Keratinocyte (primary cell): Measurements from ENCODE around the gene SEC16B. TPM values are rescaled to one million over a fixed set of nuclear protein-coding genes. Genes with fewer than 3 reads are reported as not detected.

Source experiments
- DNase-seq: peaks from one replicate; pipeline ENCODE4 v3.0.0-alpha.2; 2011; ENCODE audit warnings: low read depth, missing footprints, low spot score
- FAIRE-seq: peaks from 2 replicates; lab custom pipeline; 2011; peaks lifted over from hg19 to GRCh38; lab: Jason Lieb, UNC
- H2AFZ ChIP-seq: 2 replicates; pipeline ENCODE4 v1.6.0; 2012; ENCODE audit warnings: low read length, control low read depth, inconsistent platforms; ENCODE audit not compliant: control insufficient read depth
- H3K27ac ChIP-seq: 2 replicates; pipeline ENCODE4 v1.5.1; 2011; ENCODE audit warnings: low read length; ENCODE audit not compliant: control insufficient read depth, insufficient read depth
- H3K27me3 ChIP-seq: 3 replicates; pipeline ENCODE4 v1.6.0; 2011; ENCODE audit warnings: low read length; ENCODE audit not compliant: control insufficient read depth, insufficient read depth; ENCODE audit errors: extremely low read depth
- H3K36me3 ChIP-seq, 2 experiments: 2 replicates in 1 of 2; 3 replicates in 1 of 2; pipeline ENCODE4 v1.5.1; 2011; ENCODE audit warnings: low read length in 2 of 2, mild to moderate bottlenecking in 1 of 2; ENCODE audit not compliant: control insufficient read depth in 2 of 2, insufficient read depth in 2 of 2; ENCODE audit errors: extremely low read depth in 1 of 2
- H3K4me1 ChIP-seq: 3 replicates; pipeline ENCODE4 v1.5.1; 2011; ENCODE audit warnings: low read length; ENCODE audit not compliant: control insufficient read depth, insufficient read depth; ENCODE audit errors: extremely low read depth
- H3K4me2 ChIP-seq: 3 replicates; pipeline ENCODE4 v1.6.0; 2011; ENCODE audit warnings: low read depth, low read length; ENCODE audit not compliant: control insufficient read depth, insufficient read depth; ENCODE audit errors: extremely low read depth
- H3K4me3 ChIP-seq, 3 experiments: fragments of 200-600 bp in 1 of 3; sonication (generic) in 1 of 3; 2 replicates in 2 of 3; 3 replicates in 1 of 3; pipeline ENCODE4 v1.5.1; 2011 to 2016; ENCODE audit warnings: low read length in 3 of 3, mild to moderate bottlenecking in 3 of 3, control low read depth in 2 of 3, inconsistent platforms in 1 of 3, low read depth in 1 of 3, mixed read lengths in 1 of 3, mixed run types in 1 of 3, moderate library complexity in 1 of 3; ENCODE audit not compliant: control insufficient read depth in 2 of 3, insufficient read depth in 2 of 3; ENCODE audit errors: extremely low read depth in 1 of 3
- H3K79me2 ChIP-seq: 2 replicates; pipeline ENCODE4 v1.6.0; 2012; ENCODE audit warnings: low read length; ENCODE audit not compliant: control insufficient read depth, insufficient read depth
- H3K9ac ChIP-seq: 3 replicates; pipeline ENCODE4 v1.6.0; 2011; ENCODE audit warnings: low read length; ENCODE audit not compliant: control insufficient read depth, insufficient read depth; ENCODE audit errors: extremely low read depth
- H3K9me1 ChIP-seq: 3 replicates; pipeline ENCODE4 v1.6.0; 2011; ENCODE audit warnings: low read length; ENCODE audit not compliant: control insufficient read depth, insufficient read depth; ENCODE audit errors: extremely low read depth
- H3K9me3 ChIP-seq: 2 replicates; pipeline ENCODE4 v1.5.1; 2012; ENCODE audit warnings: low read depth, low read length; ENCODE audit not compliant: control insufficient read depth
- H4K20me1 ChIP-seq: 3 replicates; pipeline ENCODE4 v1.6.0; 2011; ENCODE audit warnings: low read length; ENCODE audit not compliant: control insufficient read depth, insufficient read depth; ENCODE audit errors: extremely low read depth
- EZH2 ChIP-seq: IDR thresholded peaks from one replicate; pipeline ENCODE4 v1.6.1; 2012; ENCODE audit warnings: inconsistent platforms, mild to moderate bottlenecking, low read length, moderate library complexity
- dilution Hi-C: fragments of 300-500 bp; cut with MboI; formaldehyde crosslinking; loops from one replicate; pipeline ENCODE4 v1.7.0; 2020; ENCODE audit warnings: low sequenced_read_pairs; ENCODE audit not compliant: extremely low pct_ligation_motif_present
- polyA plus RNA-seq, 5 experiments: library from polyadenylated mRNA; depleted of rRNA in 3 of 5; stranded (reverse) in 3 of 5; stranded (forward) in 1 of 5; unstranded in 1 of 5; fragments of >200 nt; gene quantifications; 1 replicate in 1 of 5; 2 replicates in 3 of 5; 3 replicates in 1 of 5; pipeline versions ENCODE4 v1.2.1 to v1.2.3, GENCODE V29; 2011 to 2012; ENCODE audit warnings: missing spikeins in 2 of 5, low read depth in 1 of 5, low replicate concordance in 1 of 5
- TF ChIP-seq, protein P1 (sequence below), 3 experiments: IDR thresholded peaks in 1 of 3; conservative IDR thresholded peaks in 1 of 3; optimal IDR thresholded peaks in 1 of 3; 2 replicates in 2 of 3; 3 replicates in 1 of 3; pipeline versions ENCODE3 to v1.5.1; 2011; ENCODE audit warnings: low read length in 3 of 3, mild to moderate bottlenecking in 3 of 3, moderate library complexity in 2 of 3, control low read depth in 1 of 3, inconsistent platforms in 1 of 3; ENCODE audit not compliant: insufficient read depth in 2 of 3; ENCODE audit errors: extremely low read depth in 1 of 3

Gene SEC16B
- polyA plus RNA-seq, 1 donor (not counting 4 experiments of a cell fraction or from before 2014, with no cell fraction given), result 1.2 TPM

DNA sequence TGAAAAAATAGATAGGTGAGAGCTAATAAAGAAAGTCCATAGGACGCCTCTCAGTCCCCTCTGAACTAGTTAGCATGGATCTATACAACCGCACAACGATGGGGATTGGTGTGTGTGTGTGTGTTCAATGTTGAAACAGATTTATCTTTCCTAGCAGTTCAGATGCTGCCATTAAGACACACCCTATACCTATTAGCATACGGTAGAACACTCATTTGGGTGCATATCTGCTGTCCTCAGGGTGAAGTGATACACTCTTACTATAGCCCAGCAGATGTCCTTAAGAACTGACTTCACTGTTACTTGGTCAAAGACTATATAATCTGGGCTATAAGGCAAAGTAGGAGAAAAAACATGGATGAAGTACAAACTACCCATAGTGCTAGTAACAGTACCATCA lies 4.6 kb downstream of the SEC16B start:
- Histone ChIP-seq H3K36me3 (no peaks in the 10 kb centered on the region), H3K9me3 (no peaks in the 10 kb centered on the region), H3K4me2 (no peak overlapping the region), H3K27me3 (no peaks in the 10 kb centered on the region), H3K79me2 (no peaks in the 10 kb centered on the region), H3K9ac (no peak overlapping the region), H4K20me1 (no peaks in the 10 kb centered on the region), H3K4me1 (no peaks in the 10 kb centered on the region), H3K9me1 (no peaks in the 10 kb centered on the region), H3K27ac (no peak overlapping the region), H2AFZ (no peak overlapping the region), H3K4me3 (no peak overlapping the region)
- dilution Hi-C loops, result no loop called here
- FAIRE-seq (no peak), DNase-seq (no peak)
- no peak for TF ChIP-seq EZH2

DNA sequence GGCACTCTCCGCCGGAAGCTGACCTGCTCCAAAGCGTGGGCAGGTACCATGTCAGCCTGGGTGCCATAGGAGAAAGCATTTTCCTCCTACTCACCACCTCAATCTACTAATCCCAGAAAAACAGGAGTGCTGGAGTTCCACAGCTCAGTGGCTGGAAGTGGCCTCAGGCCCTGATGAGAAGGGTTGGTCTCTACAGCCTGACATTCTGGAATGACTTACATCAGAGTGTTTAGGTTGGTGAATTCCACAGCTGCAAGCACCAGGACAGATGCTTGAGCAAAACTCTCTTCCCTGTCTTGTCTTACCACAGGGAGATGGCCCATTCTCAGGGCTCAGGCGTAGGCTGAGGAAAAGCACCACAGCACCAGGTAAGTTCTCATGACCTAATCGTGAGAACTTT lies 5.5 kb downstream of the SEC16B start:
- Histone ChIP-seq H3K4me2 (no peak overlapping the region), H3K27ac (no peak overlapping the region), H3K9me1 (no peaks in the 10 kb centered on the region), H3K27me3 (no peaks in the 10 kb centered on the region), H3K36me3 (no peaks in the 10 kb centered on the region), H2AFZ (no peak overlapping the region), H3K79me2 (no peaks in the 10 kb centered on the region), H3K9ac (no peak overlapping the region), H3K4me1 (no peaks in the 10 kb centered on the region), H3K9me3 (no peaks in the 10 kb centered on the region), H4K20me1 (no peaks in the 10 kb centered on the region), H3K4me3 (no peak overlapping the region)
- dilution Hi-C loops, result no loop called here
- FAIRE-seq (no peak), DNase-seq (no peak)
- TF ChIP-seq, protein P1, sequence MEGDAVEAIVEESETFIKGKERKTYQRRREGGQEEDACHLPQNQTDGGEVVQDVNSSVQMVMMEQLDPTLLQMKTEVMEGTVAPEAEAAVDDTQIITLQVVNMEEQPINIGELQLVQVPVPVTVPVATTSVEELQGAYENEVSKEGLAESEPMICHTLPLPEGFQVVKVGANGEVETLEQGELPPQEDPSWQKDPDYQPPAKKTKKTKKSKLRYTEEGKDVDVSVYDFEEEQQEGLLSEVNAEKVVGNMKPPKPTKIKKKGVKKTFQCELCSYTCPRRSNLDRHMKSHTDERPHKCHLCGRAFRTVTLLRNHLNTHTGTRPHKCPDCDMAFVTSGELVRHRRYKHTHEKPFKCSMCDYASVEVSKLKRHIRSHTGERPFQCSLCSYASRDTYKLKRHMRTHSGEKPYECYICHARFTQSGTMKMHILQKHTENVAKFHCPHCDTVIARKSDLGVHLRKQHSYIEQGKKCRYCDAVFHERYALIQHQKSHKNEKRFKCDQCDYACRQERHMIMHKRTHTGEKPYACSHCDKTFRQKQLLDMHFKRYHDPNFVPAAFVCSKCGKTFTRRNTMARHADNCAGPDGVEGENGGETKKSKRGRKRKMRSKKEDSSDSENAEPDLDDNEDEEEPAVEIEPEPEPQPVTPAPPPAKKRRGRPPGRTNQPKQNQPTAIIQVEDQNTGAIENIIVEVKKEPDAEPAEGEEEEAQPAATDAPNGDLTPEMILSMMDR (optimal IDR thresholded peaks at IDR 0.05 in 1 of 3, IDR thresholded peaks at IDR 0.05 in 1 of 3, conservative IDR thresholded peaks at IDR 0.05 in 1 of 3; ENCODE audit: extremely low read depth in 1 of 3, insufficient read depth in 2 of 3, low read length in 3 of 3), result no peak
- TF ChIP-seq EZH2, result no peak

DNA sequence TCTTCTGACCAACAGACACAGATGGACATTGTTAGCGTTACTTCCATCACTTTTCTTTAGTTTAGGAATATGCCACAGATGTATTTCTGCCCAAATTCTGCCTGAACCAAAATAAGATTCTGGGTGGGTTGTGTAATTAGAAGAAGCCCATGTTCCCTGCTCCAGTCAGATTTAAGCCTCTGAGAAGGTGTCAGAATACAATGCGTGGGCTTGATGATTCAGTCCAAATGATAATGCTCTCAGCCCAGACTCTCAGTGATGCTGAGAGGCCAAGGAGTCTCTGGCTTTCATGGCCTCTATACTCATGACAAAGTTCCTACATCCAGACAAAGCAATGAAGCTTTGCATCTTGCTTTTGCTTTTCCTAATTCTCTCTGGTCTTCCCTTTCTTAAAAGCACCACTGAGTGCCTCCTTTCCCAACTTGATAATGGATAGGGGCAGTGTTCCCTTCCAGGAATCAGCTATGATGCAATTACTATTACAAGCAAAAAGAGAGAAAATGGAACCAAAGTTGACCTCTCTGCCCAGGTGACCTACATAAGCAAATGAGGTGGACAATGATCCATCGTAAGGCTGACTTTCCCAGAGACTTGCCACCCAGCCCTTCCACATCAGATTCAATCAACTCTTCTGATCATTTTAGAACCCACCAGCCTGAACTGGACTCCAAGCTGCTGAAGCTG lies 8.8 kb downstream of the SEC16B start:
- Histone ChIP-seq H3K4me3 (no peak overlapping the region), H4K20me1 (no peaks in the 10 kb centered on the region), H3K36me3 (no peaks in the 10 kb centered on the region), H3K27ac (no peak overlapping the region), H3K4me2 (no peak overlapping the region), H3K9ac (no peak overlapping the region), H3K27me3 (no peaks in the 10 kb centered on the region), H3K9me3 (no peaks in the 10 kb centered on the region), H3K79me2 (no peaks in the 10 kb centered on the region), H2AFZ (no peak overlapping the region), H3K9me1 (no peaks in the 10 kb centered on the region), H3K4me1 (no peaks in the 10 kb centered on the region)
- FAIRE-seq, result no peak
- no peak for TF ChIP-seq EZH2
- TF ChIP-seq, protein P1 (optimal IDR thresholded peaks at IDR 0.05 in 1 of 3, IDR thresholded peaks at IDR 0.05 in 1 of 3, conservative IDR thresholded peaks at IDR 0.05 in 1 of 3; ENCODE audit: extremely low read depth in 1 of 3, insufficient read depth in 2 of 3, low read length in 3 of 3), result no peak
- no peak for DNase-seq
- dilution Hi-C loops, result no loop called here
